PC-3 (cell line): Measurements from ENCODE around the gene SPTA1. TPM values are rescaled to one million over a fixed set of nuclear protein-coding genes. Genes with fewer than 3 reads are reported as not detected.

Experiments used
- ATAC-seq: fragments of 200-7000 bp; cut with Tn5 transposase; 2 replicates; pipeline ENCODE4 v1.9.1; 2020; ENCODE audit warnings: mild to moderate bottlenecking, moderate library complexity
- BruUV-seq: library from RNA; stranded (reverse); fragments of 400-500 nt; replicated peaks from 2 replicates; lab custom pipeline; 2021; lab: Mats Ljungman, UMichigan
- CTCF ChIA-PET: fragments of 300-600 bp; sonication (Branson Sonifier 250); formaldehyde crosslinking; loops from one replicate; lab custom pipeline; 2022; ENCODE audit warnings: antibody characterized with exemption; lab: Charles Lee
- POLR2A ChIA-PET: fragments of 300-600 bp; sonication (Branson Sonifier 250); formaldehyde crosslinking; loops from one replicate; lab custom pipeline; 2022; ENCODE audit warnings: antibody characterized with exemption; ENCODE audit not compliant: unreplicated experiment; lab: Charles Lee
- DNase-seq: peaks from one replicate; pipeline ENCODE4 v3.0.0-alpha.2; 2015
- H2AFZ ChIP-seq: fragments of 300-600 bp; sonication (generic); 2 replicates; pipeline ENCODE4 v1.6.0; 2016; ENCODE audit warnings: antibody characterized with exemption, low read length
- H3F3A ChIP-seq: fragments of 300-600 bp; sonication (generic); one replicate; pipeline ENCODE4 v1.6.0; 2017; ENCODE audit warnings: antibody characterized with exemption, low read length, control low read depth, mild to moderate bottlenecking; ENCODE audit not compliant: unreplicated experiment
- H3K27ac ChIP-seq: fragments of 300-600 bp; sonication (generic); 2 replicates; pipeline ENCODE4 v1.5.1; 2016; ENCODE audit warnings: mild to moderate bottlenecking, low read length
- H3K27me3 ChIP-seq: fragments of 300-600 bp; sonication (generic); 2 replicates; pipeline ENCODE4 v1.6.1; 2016; ENCODE audit warnings: low read length, mixed read lengths
- H3K36me3 ChIP-seq: fragments of 300-600 bp; sonication (generic); 2 replicates; pipeline ENCODE4 v1.6.1; 2016; ENCODE audit warnings: low read depth, mixed run types, low read length, mixed read lengths
- H3K4me1 ChIP-seq: fragments of 300-600 bp; sonication (generic); 2 replicates; pipeline ENCODE4 v1.5.1; 2016; ENCODE audit warnings: low read length; ENCODE audit not compliant: insufficient read depth
- H3K4me2 ChIP-seq: fragments of 300-600 bp; sonication (generic); 2 replicates; pipeline ENCODE4 v1.6.0; 2016; ENCODE audit warnings: low read length
- H3K4me3 ChIP-seq: fragments of 300-600 bp; sonication (generic); 2 replicates; pipeline ENCODE4 v1.5.1; 2016; ENCODE audit warnings: mild to moderate bottlenecking, low read length, mixed read lengths
- H3K79me2 ChIP-seq: fragments of 300-600 bp; sonication (generic); 2 replicates; pipeline ENCODE4 v1.6.1; 2017; ENCODE audit warnings: low read length, mixed read lengths
- H3K9ac ChIP-seq: fragments of 300-600 bp; sonication (generic); 2 replicates; pipeline ENCODE4 v1.6.0; 2016; ENCODE audit warnings: mild to moderate bottlenecking, low read length
- H3K9me2 ChIP-seq: fragments of 300-600 bp; sonication (generic); replicated peaks from 2 replicates; pipeline ENCODE4 v1.6.1; 2016; ENCODE audit warnings: mixed run types, low read length, mixed read lengths
- H3K9me3 ChIP-seq: fragments of 300-600 bp; sonication (generic); 2 replicates; pipeline ENCODE4 v1.6.1; 2016; ENCODE audit warnings: low read length, mixed read lengths
- H4K20me1 ChIP-seq: fragments of 300-600 bp; sonication (generic); 2 replicates; pipeline ENCODE4 v1.6.1; 2016; ENCODE audit warnings: low read length, mixed read lengths
- CTCF ChIP-seq: fragments of 300-600 bp; sonication (generic); conservative IDR thresholded peaks from 2 replicates; pipeline ENCODE4 v1.5.1; 2017; ENCODE audit warnings: antibody characterized with exemption, low read depth, mild to moderate bottlenecking, low read length
- EZH2 ChIP-seq: fragments of 300-600 bp; sonication (generic); IDR thresholded peaks from one replicate; pipeline ENCODE4 v1.6.1; 2017; ENCODE audit warnings: antibody characterized with exemption, mild to moderate bottlenecking, low read length; ENCODE audit not compliant: unreplicated experiment
- EZH2phosphoT487 ChIP-seq: fragments of 300-600 bp; sonication (generic); IDR thresholded peaks from 2 replicates; pipeline ENCODE4 v1.6.1; 2018; ENCODE audit warnings: mild to moderate bottlenecking, antibody characterized with exemption, low read length, borderline replicate concordance
- intact Hi-C: fragments of 100-400 bp; cut with micrococcal nuclease; formaldehyde crosslinking; loops from 2 replicates; pipeline ENCODE4 v1.9.0; 2023
- total RNA-seq: library from RNA; depleted of rRNA; stranded (reverse); fragments of >200 nt; gene quantifications from 2 replicates; pipeline ENCODE4 v1.2.3, GENCODE V29; 2014

SPTA1 gene
- total RNA-seq, 1 experiment from 2014 or later, result not detected

GRCh38 chr1:158681606-158682005, 4.9 kb downstream of the SPTA1 start:
- no peak overlapping the region for H3K9ac ChIP-seq
- H3K27me3 ChIP-seq, result peaks cover 31% of the 10 kb centered on the region; the same call in 1 of the 2 replicates
- intact Hi-C loops, result no loop called here
- no peaks in the 10 kb centered on the region for H3F3A ChIP-seq
- no peaks in the 10 kb centered on the region for H3K9me2 ChIP-seq
- DNase-seq (no peak), ATAC-seq (no peak)
- no peak overlapping the region for H3K4me2 ChIP-seq
- H4K20me1 ChIP-seq, result no peaks in the 10 kb centered on the region
- POLR2A ChIA-PET, result no interaction called here
- TF ChIP-seq EZH2phosphoT487, result no peak
- no peak for TF ChIP-seq EZH2
- no peak for TF ChIP-seq CTCF
- no peak overlapping the region for H3K4me3 ChIP-seq
- no peak overlapping the region for H2AFZ ChIP-seq
- no peaks in the 10 kb centered on the region for H3K36me3 ChIP-seq
- H3K4me1 ChIP-seq, result no peaks in the 10 kb centered on the region
- no peaks in the 10 kb centered on the region for H3K9me3 ChIP-seq
- no TSS peak for BruUV-seq
- H3K79me2 ChIP-seq, result no peaks in the 10 kb centered on the region
- CTCF ChIA-PET, result no interaction called here
- no peak overlapping the region for H3K27ac ChIP-seq

GRCh38 chr1:158679289-158679688, 7.2 kb downstream of the SPTA1 start:
- Histone ChIP-seq H3K36me3 (no peaks in the 10 kb centered on the region), H2AFZ (no peak overlapping the region), H3K79me2 (no peaks in the 10 kb centered on the region), H3K4me3 (no peak overlapping the region), H3F3A (no peaks in the 10 kb centered on the region), H3K27me3 (peaks cover 18% of the 10 kb centered on the region; the same call in 1 of the 2 replicates), H4K20me1 (no peaks in the 10 kb centered on the region), H3K9ac (no peak overlapping the region), H3K4me2 (no peak overlapping the region), H3K9me3 (no peaks in the 10 kb centered on the region), H3K9me2 (no peaks in the 10 kb centered on the region), H3K27ac (no peak overlapping the region), H3K4me1 (no peaks in the 10 kb centered on the region)
- ChIA-PET CTCF (no interaction called here), POLR2A (no interaction called here)
- no peak for DNase-seq
- no peak for ATAC-seq
- no TSS peak for BruUV-seq
- no peak for TF ChIP-seq CTCF
- no peak for TF ChIP-seq EZH2phosphoT487
- intact Hi-C loops, result no loop called here

GRCh38 chr1:158675563-158676323, 10.8 kb downstream of the SPTA1 start:
- H3K4me3 ChIP-seq, result no peak overlapping the region
- CTCF ChIA-PET, result no interaction called here
- no peaks in the 10 kb centered on the region for H4K20me1 ChIP-seq
- BruUV-seq, result no TSS peak
- H3K9me3 ChIP-seq, result no peaks in the 10 kb centered on the region
- no peaks in the 10 kb centered on the region for H3K79me2 ChIP-seq
- H3K9me2 ChIP-seq, result no peaks in the 10 kb centered on the region
- POLR2A ChIA-PET, result no interaction called here
- no peaks in the 10 kb centered on the region for H3K4me1 ChIP-seq
- no peak overlapping the region for H3K27ac ChIP-seq
- H3K9ac ChIP-seq, result no peak overlapping the region
- DNase-seq (peak; percentile 39), ATAC-seq (peak; percentile 64)
- no peaks in the 10 kb centered on the region for H3K36me3 ChIP-seq
- TF ChIP-seq CTCF (no peak), EZH2 (no peak)
- no peaks in the 10 kb centered on the region for H3F3A ChIP-seq
- peaks cover 12% of the 10 kb centered on the region; the same call in 1 of the 2 replicates for H3K27me3 ChIP-seq
- H3K4me2 ChIP-seq, result no peak overlapping the region
- no peak overlapping the region for H2AFZ ChIP-seq
- intact Hi-C loops, result no loop called here
